ENCODE data around the gene HPS4.
A peak's percentile ranks its signal among the peaks of the same experiment; 100 is the strongest.

The HPS4 gene

DNA sequence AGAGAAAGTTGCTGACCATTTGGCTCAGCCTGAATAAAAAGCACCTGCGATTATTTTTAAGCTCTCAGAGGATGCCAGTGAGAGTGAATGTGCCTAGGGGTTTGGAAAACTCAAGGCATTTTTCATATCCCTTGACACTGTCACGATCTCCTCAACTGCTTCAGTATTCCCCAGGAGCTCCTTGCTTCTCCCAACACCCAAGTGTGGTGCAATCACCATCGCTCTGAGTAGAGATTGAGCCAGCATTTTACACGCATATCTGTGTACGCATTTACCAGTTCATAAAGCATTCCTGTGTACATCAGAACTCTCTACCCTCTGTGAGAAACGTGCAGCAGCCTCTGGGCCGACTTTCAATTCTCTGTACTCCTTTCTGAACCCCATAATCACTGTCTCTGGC lies 1.4 kb upstream of the HPS4 start:
- Histone ChIP-seq H3K4me3 (ENCODE audit: insufficient read length, low read depth) (no peak overlapping the region), H3K36me3 (ENCODE audit: insufficient read depth, insufficient read length, low read length) (peaks cover 64% of the 10 kb centered on the region), H3K4me1 (ENCODE audit: insufficient read depth, insufficient read length) (no peaks in the 10 kb centered on the region), H3K27me3 (ENCODE audit: insufficient read depth, insufficient read length) (no peaks in the 10 kb centered on the region), H3K9me3 (ENCODE audit: insufficient read depth, low read length) (no peaks in the 10 kb centered on the region), H3K9ac (ENCODE audit: insufficient read length, low read depth) (peak overlapping the region; percentile 21)
- DNase-seq (ENCODE audit: low read depth, low spot score): no peak
- TF ChIP-seq SUZ12 (IDR thresholded peaks at IDR 0.05; ENCODE audit: extremely low read depth, insufficient read depth, insufficient read length) (no peak), YY1 (IDR thresholded peaks at IDR 0.05; ENCODE audit: insufficient read depth, insufficient read length) (no peak), ZNF274 (IDR thresholded peaks at IDR 0.05; ENCODE audit: low read depth, low read length) (no peak)

- Histone ChIP-seq H3K4me1 (ENCODE audit: insufficient read depth, insufficient read length) (no peaks in the 10 kb centered on the region), H3K27me3 (ENCODE audit: insufficient read depth, insufficient read length) (no peaks in the 10 kb centered on the region), H3K9me3 (ENCODE audit: insufficient read depth, low read length) (no peaks in the 10 kb centered on the region), H3K9ac (ENCODE audit: insufficient read length, low read depth) (peak overlapping the region; percentile 90), H3K36me3 (ENCODE audit: insufficient read depth, insufficient read length, low read length) (peaks cover 61% of the 10 kb centered on the region), H3K4me3 (ENCODE audit: insufficient read length, low read depth) (peak overlapping the region; percentile 90)
- no peak for DNase-seq (ENCODE audit: low read depth, low spot score)
- TF ChIP-seq ZNF274 (IDR thresholded peaks at IDR 0.05; ENCODE audit: low read depth, low read length) (no peak), SUZ12 (IDR thresholded peaks at IDR 0.05; ENCODE audit: extremely low read depth, insufficient read depth, insufficient read length) (no peak), YY1 (IDR thresholded peaks at IDR 0.05; ENCODE audit: insufficient read depth, insufficient read length) (no peak)
These were observed 750 bp upstream of the HPS4 start for GRCh38 chr22:26484360-26484706.

DNA sequence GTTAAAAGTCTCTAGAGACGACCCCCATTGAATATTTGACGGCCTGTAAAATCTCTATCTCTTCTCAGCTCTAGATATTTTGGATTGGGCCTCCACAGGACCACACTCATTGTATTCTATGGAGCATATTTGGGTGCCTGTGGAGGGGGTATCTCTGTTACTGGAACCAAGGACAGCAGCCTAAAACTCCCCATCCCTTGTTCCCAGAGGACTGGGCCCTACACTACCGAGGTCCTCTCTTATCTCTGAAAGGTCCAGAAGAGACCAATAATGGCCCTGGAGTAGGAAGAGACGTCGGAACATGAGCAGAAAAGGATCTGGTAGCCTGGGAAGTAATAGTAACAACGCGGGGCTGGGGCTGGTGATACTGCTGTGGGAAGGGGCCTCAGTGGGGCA lies 542 bp downstream of the HPS4 start:
- peaks cover 49% of the 10 kb centered on the region for H3K36me3 ChIP-seq (ENCODE audit: insufficient read depth, insufficient read length, low read length)
- no peaks in the 10 kb centered on the region for H3K4me1 ChIP-seq (ENCODE audit: insufficient read depth, insufficient read length)
- peak overlapping the region; percentile 90 for H3K9ac ChIP-seq (ENCODE audit: insufficient read length, low read depth)
- TF ChIP-seq YY1 (IDR thresholded peaks at IDR 0.05; ENCODE audit: insufficient read depth, insufficient read length) (no peak), SUZ12 (IDR thresholded peaks at IDR 0.05; ENCODE audit: extremely low read depth, insufficient read depth, insufficient read length) (no peak), ZNF274 (IDR thresholded peaks at IDR 0.05; ENCODE audit: low read depth, low read length) (no peak)
- H3K9me3 ChIP-seq (ENCODE audit: insufficient read depth, low read length): no peaks in the 10 kb centered on the region
- peak overlapping the region; percentile 90 for H3K4me3 ChIP-seq (ENCODE audit: insufficient read length, low read depth)
- H3K27me3 ChIP-seq (ENCODE audit: insufficient read depth, insufficient read length): no peaks in the 10 kb centered on the region
- DNase-seq (ENCODE audit: low read depth, low spot score): no peak

DNA sequence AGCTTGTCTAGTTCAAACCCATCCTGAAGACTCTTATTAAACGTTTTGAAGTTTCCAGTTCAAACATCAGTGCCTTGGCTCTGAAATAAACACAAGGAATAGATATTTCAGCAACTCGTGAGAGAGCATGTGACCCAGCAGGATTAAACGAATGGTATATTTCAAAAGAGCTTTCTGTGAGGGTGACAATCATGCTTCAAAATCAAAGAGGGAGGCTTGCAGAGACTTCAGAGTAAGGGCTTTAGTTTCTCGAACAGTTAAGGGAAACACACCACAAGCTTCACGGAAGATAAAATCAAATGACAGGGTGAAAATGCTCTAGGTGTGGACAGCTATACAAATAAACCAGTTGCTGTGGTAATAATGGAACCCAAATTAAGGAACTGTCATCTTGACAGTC lies 1.4 kb downstream of the HPS4 start:
- DNase-seq (ENCODE audit: low read depth, low spot score): no peak
- H3K36me3 ChIP-seq (ENCODE audit: insufficient read depth, insufficient read length, low read length): peaks cover 49% of the 10 kb centered on the region
- no peak for TF ChIP-seq SUZ12 (IDR thresholded peaks at IDR 0.05; ENCODE audit: extremely low read depth, insufficient read depth, insufficient read length)
- no peak for TF ChIP-seq ZNF274 (IDR thresholded peaks at IDR 0.05; ENCODE audit: low read depth, low read length)
- TF ChIP-seq YY1 (IDR thresholded peaks at IDR 0.05; ENCODE audit: insufficient read depth, insufficient read length): no peak
- no peak overlapping the region for H3K4me3 ChIP-seq (ENCODE audit: insufficient read length, low read depth)
- H3K9me3 ChIP-seq (ENCODE audit: insufficient read depth, low read length): no peaks in the 10 kb centered on the region
- H3K9ac ChIP-seq (ENCODE audit: insufficient read length, low read depth): no peak overlapping the region
- H3K27me3 ChIP-seq (ENCODE audit: insufficient read depth, insufficient read length): no peaks in the 10 kb centered on the region
- no peaks in the 10 kb centered on the region for H3K4me1 ChIP-seq (ENCODE audit: insufficient read depth, insufficient read length)

DNA sequence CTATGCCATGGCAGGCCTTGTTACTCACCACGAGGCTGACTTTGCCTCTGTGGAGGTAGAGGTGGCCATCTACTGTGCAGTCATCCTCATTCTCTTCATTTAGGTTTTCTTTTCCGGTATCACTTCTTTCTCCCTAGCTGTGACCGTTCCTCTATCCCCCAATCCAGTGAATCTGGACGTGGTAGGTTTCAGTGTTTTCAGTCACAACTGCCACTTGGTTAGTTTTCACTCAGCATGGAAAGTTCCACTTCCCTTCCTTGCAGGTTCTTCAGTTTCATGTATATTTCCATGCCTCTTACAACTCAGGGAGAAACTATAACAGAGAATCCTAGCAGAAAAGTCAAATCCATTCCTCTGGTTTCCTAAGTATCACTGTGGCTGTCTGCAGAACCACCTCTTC lies 1.9 kb downstream of the HPS4 start:
- no peak for DNase-seq (ENCODE audit: low read depth, low spot score)
- H3K4me1 ChIP-seq (ENCODE audit: insufficient read depth, insufficient read length): no peaks in the 10 kb centered on the region
- no peaks in the 10 kb centered on the region for H3K27me3 ChIP-seq (ENCODE audit: insufficient read depth, insufficient read length)
- no peak overlapping the region for H3K4me3 ChIP-seq (ENCODE audit: insufficient read length, low read depth)
- TF ChIP-seq YY1 (IDR thresholded peaks at IDR 0.05; ENCODE audit: insufficient read depth, insufficient read length) (no peak), SUZ12 (IDR thresholded peaks at IDR 0.05; ENCODE audit: extremely low read depth, insufficient read depth, insufficient read length) (no peak), ZNF274 (IDR thresholded peaks at IDR 0.05; ENCODE audit: low read depth, low read length) (no peak)
- no peak overlapping the region for H3K9ac ChIP-seq (ENCODE audit: insufficient read length, low read depth)
- H3K9me3 ChIP-seq (ENCODE audit: insufficient read depth, low read length): no peaks in the 10 kb centered on the region
- peaks cover 51% of the 10 kb centered on the region for H3K36me3 ChIP-seq (ENCODE audit: insufficient read depth, insufficient read length, low read length)

GRCh38 chr22:26481112-26481693 lies 2.4 kb downstream of the HPS4 start:
- no peak for DNase-seq (ENCODE audit: low read depth, low spot score)
- Histone ChIP-seq H3K9me3 (ENCODE audit: insufficient read depth, low read length) (no peaks in the 10 kb centered on the region), H3K27me3 (ENCODE audit: insufficient read depth, insufficient read length) (no peaks in the 10 kb centered on the region), H3K4me1 (ENCODE audit: insufficient read depth, insufficient read length) (no peaks in the 10 kb centered on the region), H3K36me3 (ENCODE audit: insufficient read depth, insufficient read length, low read length) (peaks cover 52% of the 10 kb centered on the region), H3K4me3 (ENCODE audit: insufficient read length, low read depth) (no peak overlapping the region), H3K9ac (ENCODE audit: insufficient read length, low read depth) (no peak overlapping the region)
- TF ChIP-seq SUZ12 (IDR thresholded peaks at IDR 0.05; ENCODE audit: extremely low read depth, insufficient read depth, insufficient read length) (no peak), ZNF274 (IDR thresholded peaks at IDR 0.05; ENCODE audit: low read depth, low read length) (no peak)

DNA sequence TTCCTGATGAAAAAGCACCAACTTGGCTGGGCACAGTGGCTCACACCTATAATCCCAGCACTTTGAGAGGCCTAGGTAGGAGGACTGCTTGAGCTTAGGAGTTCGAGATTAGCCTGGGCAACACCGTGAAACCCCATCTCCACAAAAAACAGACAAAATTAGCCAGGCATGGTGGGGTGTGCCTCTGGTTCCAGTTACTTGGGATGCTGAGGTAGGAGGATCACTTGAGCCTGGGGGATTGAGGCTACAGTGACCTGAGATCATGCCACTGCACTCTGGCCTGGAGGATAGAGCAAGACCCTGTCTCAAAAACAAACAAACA lies 3.0 kb downstream of the HPS4 start:
- no peaks in the 10 kb centered on the region for H3K4me1 ChIP-seq (ENCODE audit: insufficient read depth, insufficient read length)
- DNase-seq (ENCODE audit: low read depth, low spot score): no peak
- H3K9ac ChIP-seq (ENCODE audit: insufficient read length, low read depth): no peak overlapping the region
- H3K36me3 ChIP-seq (ENCODE audit: insufficient read depth, insufficient read length, low read length): peaks cover 51% of the 10 kb centered on the region
- no peaks in the 10 kb centered on the region for H3K27me3 ChIP-seq (ENCODE audit: insufficient read depth, insufficient read length)
- TF ChIP-seq ZNF274 (IDR thresholded peaks at IDR 0.05; ENCODE audit: low read depth, low read length): no peak
- TF ChIP-seq SUZ12 (IDR thresholded peaks at IDR 0.05; ENCODE audit: extremely low read depth, insufficient read depth, insufficient read length): no peak
- no peak for TF ChIP-seq YY1 (IDR thresholded peaks at IDR 0.05; ENCODE audit: insufficient read depth, insufficient read length)
- no peak overlapping the region for H3K4me3 ChIP-seq (ENCODE audit: insufficient read length, low read depth)
- no peaks in the 10 kb centered on the region for H3K9me3 ChIP-seq (ENCODE audit: insufficient read depth, low read length)
